GM21381 (cell line): ENCODE measurements around the gene HLF.

ENCODE experiments used
- ATAC-seq: cut with Tn5 transposase; IDR thresholded peaks from one replicate; pipeline ENCODE4 v1.9.1; 2021; ENCODE audit warnings: mild to moderate bottlenecking, moderate library complexity; ENCODE audit not compliant: unreplicated experiment

HLF gene

DNA sequence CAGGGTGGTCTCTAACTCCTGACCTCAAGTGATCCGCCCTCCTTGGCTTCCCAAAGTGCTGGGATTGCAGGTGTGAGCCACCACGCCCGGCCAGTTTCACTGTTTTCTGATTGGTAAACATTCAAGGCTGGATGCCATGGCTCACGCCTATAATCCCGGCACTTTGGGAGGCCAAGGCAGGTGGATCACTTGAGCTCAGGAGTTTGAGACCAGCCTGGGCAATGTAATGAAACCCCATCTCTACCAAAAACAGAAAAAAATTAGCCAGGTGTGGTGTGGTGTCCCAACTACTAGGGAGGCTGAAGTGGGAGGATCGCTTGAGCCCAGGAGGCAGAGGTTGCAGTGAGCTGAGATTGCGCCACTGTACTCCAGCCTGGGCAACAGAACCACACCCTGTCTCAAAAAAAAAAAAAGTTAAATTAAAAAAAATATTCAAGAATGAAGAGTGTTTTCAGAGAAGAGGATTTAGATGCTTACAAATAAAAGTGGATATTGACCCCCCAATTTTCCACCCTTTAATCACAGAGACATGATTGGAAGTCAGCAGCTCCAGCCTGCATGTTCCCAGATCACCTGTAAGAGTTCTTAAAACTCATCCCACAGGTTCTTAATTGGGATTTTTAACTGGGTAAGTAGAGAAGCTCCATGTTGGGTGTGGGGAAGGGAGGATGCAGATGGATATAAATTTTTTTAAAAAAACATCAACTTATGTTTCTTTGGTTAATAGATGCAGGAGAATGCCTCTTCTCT is 23.8 kb downstream of the HLF start:
- ATAC-seq = no peak

DNA sequence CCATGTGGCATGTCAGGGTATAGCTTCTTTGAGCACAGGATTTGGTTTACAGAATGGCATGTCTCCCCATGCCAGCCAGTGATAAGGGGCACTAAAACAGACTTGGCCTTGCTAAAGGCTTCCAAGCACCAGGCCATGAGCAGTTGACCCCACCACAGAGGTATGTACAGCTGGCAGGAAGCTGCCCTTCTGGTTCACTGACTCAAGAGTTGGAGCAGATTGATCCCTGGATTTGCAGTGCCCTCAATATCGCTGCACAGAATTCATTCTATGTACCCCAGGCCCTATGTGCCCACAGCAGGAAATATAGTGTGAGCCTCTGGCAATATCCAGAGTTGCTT is 24.3 kb downstream of the HLF start:
- no peak for ATAC-seq

- no peak for ATAC-seq
Observed at GRCh38 chr17:55289978-55290377, 25.2 kb downstream of the HLF start.

- ATAC-seq = no peak
Observed at GRCh38 chr17:55290492-55291113, 25.8 kb downstream of the HLF start.

GRCh38 chr17:55291114-55291507 is 26.4 kb downstream of the HLF start:
- no peak for ATAC-seq

- ATAC-seq = no peak
Observed at GRCh38 chr17:55292094-55292493, 27.3 kb downstream of the HLF start.

DNA sequence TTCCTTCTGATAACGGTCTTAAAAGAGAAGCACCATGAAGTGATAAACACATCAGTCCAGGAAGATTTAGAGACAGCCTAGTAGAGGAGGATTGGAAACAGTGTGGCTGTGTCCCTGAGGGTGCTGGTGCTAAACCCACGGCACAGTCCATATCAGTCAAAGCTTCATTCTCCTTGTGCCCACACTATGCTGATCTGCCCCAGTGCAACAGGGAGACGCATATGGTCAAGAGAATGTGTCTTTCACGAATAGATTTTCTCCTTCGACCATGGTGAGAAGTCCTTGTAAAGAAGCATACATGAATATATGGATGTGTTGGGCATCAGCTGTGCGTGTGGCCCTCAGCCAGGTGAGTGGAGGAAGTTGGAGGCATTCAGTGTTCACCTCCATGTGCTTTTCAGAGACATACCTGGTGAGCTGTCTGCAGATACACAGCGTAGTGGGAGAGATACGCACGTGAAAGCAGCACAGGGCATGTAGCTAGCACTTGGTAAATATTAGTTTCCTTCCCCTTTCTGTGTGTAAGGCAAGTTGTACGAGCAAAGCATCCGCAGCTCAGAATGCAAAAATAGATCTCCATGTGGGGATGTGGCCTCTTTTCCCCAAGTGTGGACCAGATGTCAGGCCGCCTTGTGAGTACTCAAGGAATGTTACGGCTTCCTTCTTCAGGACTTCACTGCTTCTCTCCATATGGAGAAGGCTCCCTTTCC is 29.4 kb downstream of the HLF start:
- ATAC-seq = no peak

DNA sequence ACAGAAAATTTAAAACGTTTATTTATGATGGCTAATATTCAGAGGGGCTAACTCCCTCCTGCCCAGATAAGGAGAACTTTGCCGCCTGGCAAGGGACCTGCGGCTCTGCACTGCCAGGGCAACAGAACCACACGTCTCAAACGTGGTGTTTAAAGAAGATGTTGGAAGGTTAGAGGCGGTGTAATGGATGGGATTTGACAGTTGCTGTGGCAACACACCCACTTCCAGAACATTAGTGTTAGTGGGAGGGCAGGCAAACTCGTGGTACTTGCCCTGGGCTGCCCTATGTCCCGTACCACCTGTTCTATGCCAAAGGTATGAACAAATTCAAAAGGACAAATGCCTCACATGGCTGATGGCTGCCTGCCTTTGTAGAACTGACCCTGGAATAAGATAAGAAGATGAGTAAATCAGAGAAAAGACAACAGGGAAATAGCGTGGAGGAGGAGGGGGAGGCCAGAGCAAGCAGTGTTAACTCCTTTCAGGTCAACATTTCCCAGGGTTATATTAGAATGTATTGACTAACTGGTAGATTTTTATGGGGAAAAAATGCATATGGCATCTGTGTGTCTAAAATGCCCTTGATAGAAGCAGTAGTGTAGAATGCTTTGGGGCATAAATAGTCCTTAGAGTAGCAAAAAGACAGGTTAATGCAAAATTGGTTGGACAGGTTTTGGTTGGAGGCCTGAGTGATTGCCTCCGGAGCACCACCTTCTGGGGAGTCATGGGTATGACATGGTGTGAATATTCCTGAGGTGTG is 30.8 kb downstream of the HLF start:
- peak; percentile 80 for ATAC-seq

DNA sequence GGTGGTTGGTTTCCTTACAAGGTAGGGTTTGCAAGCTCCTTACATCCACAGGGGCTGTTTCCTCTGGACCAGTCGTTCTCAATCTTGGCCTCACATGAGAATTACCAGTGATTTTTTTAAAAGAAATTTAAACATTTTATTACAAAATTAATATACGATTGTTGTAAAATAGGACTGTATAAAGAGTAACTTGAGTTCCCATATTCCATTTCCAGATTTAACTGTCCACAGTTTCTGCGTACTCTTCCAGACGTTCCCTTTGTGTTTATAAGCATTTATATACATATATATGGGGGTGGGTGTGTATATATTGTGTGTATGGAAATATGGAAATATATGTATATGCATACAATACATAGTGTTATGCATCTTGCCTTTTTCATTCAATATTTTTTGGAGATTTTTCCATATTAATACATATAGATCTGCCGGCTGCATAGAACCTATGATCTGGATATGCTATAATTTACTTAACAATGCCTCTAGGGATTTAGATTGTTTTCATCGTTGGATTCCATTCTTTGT is 31.5 kb downstream of the HLF start:
- ATAC-seq = no peak

DNA sequence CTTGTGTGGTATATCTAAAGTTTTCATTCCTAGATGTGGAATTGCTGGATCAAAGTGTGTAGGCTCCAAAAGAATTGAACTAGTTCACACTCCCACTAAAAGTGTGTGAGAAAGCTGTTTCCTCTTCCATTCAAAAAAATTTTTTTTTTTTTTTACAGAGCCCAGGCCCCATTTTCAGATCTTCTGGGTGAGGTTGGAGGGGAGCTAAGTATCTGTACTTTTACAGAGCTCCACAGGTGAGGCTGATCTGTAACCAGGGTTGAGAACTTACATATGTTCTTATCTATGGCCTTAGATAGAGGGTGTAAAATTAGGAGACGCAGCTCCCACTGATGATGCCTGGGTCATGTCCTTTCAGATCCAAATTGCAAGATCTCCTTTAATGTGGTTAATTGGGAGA is 31.9 kb downstream of the HLF start:
- ATAC-seq = no peak

- no peak for ATAC-seq
Observed at GRCh38 chr17:55298111-55298730, 33.5 kb downstream of the HLF start.

- no peak for ATAC-seq
Observed at GRCh38 chr17:55299162-55299838, 34.5 kb downstream of the HLF start.

DNA sequence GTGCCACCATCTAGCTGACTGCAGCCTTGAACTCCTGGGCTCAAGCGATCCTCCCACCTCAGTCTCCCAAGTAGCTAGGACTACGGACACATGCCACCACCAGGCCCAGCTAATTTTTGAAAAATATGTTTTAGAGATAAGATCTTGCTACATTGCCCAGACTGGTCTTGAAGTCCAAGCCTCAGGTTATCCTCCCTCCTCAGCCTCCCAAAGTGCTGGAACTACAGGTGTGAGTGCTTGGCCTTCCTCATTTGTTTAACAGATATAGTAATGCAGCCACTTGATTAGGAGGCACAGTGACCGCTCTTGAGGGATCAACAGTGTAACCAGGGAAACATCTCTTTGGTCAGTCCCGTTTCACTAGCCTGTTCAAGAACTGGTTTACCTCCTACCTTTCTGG is 35.1 kb downstream of the HLF start:
- no peak for ATAC-seq

DNA sequence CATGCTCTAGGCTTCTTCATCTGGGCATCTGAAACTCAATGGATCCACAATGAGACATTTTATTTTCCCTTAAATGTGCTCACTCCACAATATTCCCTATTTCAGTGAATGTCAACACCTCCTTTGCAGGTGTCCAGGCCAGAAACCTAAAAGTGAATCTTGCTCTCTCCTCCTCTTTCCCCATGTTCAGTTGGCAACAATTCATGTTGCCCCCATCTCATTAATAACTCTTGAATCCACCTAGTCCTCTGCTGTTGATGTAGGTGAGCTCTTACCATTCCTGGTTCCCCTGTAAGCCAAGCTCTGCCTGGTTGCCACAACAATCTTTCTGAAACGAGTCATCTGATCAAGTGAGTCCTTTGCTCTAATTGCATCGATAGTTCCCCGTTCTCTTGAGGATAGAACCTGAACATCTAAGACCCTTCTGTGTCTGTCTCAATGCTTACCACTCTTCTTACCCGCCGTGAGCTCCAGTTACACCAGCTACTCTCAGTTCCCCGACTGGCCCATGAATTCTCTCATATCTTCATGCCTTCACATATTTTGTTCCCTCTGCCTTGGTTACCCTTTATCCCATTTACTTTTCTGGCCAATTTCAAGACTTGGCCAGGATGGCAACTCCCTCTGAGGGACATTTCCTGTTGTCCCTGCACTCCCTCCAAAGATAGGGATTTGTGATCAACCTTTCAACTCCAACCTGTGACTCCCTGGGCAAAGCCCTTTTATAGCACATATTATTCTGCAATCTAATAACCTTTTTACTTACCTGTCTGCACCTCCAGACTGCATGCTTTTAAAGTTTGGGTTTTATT is 35.9 kb downstream of the HLF start:
- no peak for ATAC-seq

DNA sequence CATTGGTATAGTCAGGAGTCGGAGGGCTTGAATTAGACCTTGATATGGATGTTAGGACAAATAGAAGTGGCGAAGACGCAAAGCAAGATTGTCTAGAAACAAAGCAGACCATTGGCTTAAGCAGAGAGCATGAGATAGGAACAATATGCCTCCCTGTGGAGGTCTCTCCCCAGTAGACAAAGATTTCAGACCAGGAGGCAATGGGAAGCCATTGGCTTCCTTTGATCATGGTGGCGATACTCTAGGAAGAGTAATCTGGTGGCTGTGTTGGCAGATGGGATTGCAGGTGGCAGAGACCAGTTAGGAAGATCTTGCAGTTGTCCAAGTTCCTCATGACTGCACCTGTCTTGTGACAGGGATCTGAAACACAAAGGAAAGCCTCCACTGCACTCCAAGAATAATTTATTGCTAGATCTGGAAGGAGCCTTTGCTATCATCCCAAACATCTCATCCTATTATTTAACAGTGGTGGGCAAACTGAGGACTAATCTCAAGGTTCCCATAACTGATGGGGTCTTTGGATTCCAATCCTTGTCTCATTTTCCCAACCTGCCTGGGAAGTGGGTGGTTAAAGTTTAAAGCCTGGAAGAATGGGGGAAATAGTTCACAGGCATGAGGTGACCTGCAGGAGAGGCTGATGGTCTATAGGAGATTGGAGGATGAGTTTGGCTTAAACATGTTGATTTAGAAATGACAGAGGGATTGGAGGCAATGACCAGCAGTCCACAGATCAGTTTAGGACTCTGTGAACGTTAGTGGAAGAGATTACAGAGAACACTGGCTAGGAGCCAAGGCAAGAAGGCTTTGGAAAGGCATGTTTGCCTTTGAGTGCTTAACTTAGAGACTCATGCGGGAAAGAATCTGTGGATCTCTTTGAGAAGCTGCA is 37.0 kb downstream of the HLF start:
- ATAC-seq = no peak

DNA sequence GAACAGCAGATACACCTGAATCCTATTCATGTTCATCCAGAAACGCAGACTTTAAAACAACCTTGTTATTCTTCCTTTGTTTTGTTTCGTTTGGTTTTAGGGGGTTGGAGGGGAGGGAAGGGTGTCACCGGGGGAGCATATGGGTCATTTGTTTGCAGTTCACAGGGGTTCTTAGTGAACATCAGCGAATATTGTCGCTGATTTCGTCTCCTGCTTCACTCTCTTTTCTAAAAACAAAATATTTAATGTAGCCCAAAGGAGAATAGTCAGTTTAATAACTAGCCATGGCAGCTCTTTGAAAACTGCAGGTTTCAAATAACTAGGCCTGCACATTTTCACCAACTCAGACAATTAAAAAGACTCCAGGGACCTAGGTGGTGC is 37.6 kb downstream of the HLF start:
- ATAC-seq = no peak

GRCh38 chr17:55303008-55303493 is 38.3 kb downstream of the HLF start:
- no peak for ATAC-seq

GRCh38 chr17:55303701-55304145 is 39.0 kb downstream of the HLF start:
- ATAC-seq = no peak
